Fibroblast of lung (primary cell): Measurements from ENCODE around the gene NUP43. TPM values are rescaled to one million over a fixed set of nuclear protein-coding genes. Genes with fewer than 3 reads are reported as not detected.
A peak's percentile ranks its signal among the peaks of the same experiment; 100 is the strongest.
"Not testable (repeated sequence)": the region's sequence is repeated elsewhere in the genome, so short reads cannot be mapped to it uniquely, and the experiment has no call there.

Source experiments
- DNase-seq, 2 donors: peaks; one replicate each; pipeline versions ENCODE4 v3.0.0 to v3.0.0-alpha.2; 2010; ENCODE audit warnings: low read depth in 2 of 2
- H2AFZ ChIP-seq: 2 replicates; pipeline ENCODE4 v1.5.1; 2012; ENCODE audit warnings: low read length, control low read depth, inconsistent platforms
- H3K27ac ChIP-seq: 2 replicates; pipeline ENCODE4 v1.5.1; 2011; ENCODE audit warnings: low read length, control low read depth; ENCODE audit not compliant: insufficient read depth
- H3K27me3 ChIP-seq: 2 replicates; pipeline ENCODE4 v1.5.1; 2011; ENCODE audit warnings: mild to moderate bottlenecking, low read length; ENCODE audit not compliant: control insufficient read depth, insufficient read depth
- H3K36me3 ChIP-seq: 2 replicates; pipeline ENCODE4 v1.5.1; 2011; ENCODE audit warnings: low read length; ENCODE audit not compliant: control insufficient read depth, insufficient read depth
- H3K4me1 ChIP-seq: 2 replicates; pipeline ENCODE4 v1.5.1; 2011; ENCODE audit warnings: low read length; ENCODE audit not compliant: control insufficient read depth, insufficient read depth; ENCODE audit errors: extremely low read depth
- H3K4me2 ChIP-seq: 2 replicates; pipeline ENCODE4 v1.5.1; 2011; ENCODE audit warnings: low read length, control low read depth; ENCODE audit not compliant: insufficient read depth; ENCODE audit errors: extremely low read depth
- H3K4me3 ChIP-seq, 4 experiments: fragments of 200-600 bp in 1 of 4; sonication (generic) in 1 of 4; replicated peaks in 1 of 4; 2 replicates each; pipeline ENCODE4 v1.5.1; 2011 to 2016; ENCODE audit warnings: low read length in 4 of 4, low read depth in 3 of 4, mild to moderate bottlenecking in 3 of 4, control low read depth in 2 of 4, inconsistent platforms in 1 of 4, mixed read lengths in 1 of 4; ENCODE audit not compliant: insufficient read depth in 1 of 4; ENCODE audit errors: control extremely low read depth in 1 of 4
- H3K79me2 ChIP-seq: 2 replicates; pipeline ENCODE4 v1.5.1; 2012; ENCODE audit warnings: mild to moderate bottlenecking, low read length, inconsistent platforms; ENCODE audit not compliant: control insufficient read depth, insufficient read depth
- H3K9ac ChIP-seq: 2 replicates; pipeline ENCODE4 v1.5.1; 2011; ENCODE audit warnings: mild to moderate bottlenecking, low read length, control low read depth; ENCODE audit not compliant: insufficient read depth
- H3K9me3 ChIP-seq: 2 replicates; pipeline ENCODE4 v1.5.1; 2012; ENCODE audit warnings: low read depth, low read length; ENCODE audit not compliant: control insufficient read depth, insufficient read depth
- H4K20me1 ChIP-seq: 2 replicates; pipeline ENCODE4 v1.5.1; 2011; ENCODE audit warnings: low read length; ENCODE audit not compliant: control insufficient read depth, insufficient read depth; ENCODE audit errors: extremely low read depth
- CTCF ChIP-seq, 2 donors: IDR thresholded peaks in 1 of 2; conservative IDR thresholded peaks in 1 of 2; 1 replicate in 1 of 2; 2 replicates in 1 of 2; pipeline ENCODE4 v1.5.1; 2011 to 2012; ENCODE audit warnings: low read length in 2 of 2, control low read depth in 1 of 2, inconsistent platforms in 1 of 2, low read depth in 1 of 2, mild to moderate bottlenecking in 1 of 2
- EZH2 ChIP-seq: IDR thresholded peaks from 2 replicates; pipeline ENCODE4 v1.5.1; 2012; ENCODE audit warnings: low read length, control low read depth, mild to moderate bottlenecking; ENCODE audit errors: missing control alignments
- polyA plus RNA-seq, 2 donors: library from polyadenylated mRNA; depleted of rRNA in 1 of 2; stranded (reverse) in 1 of 2; unstranded in 1 of 2; fragments of >200 nt; gene quantifications; 2 replicates each; pipeline ENCODE4 v1.2.1, GENCODE V29; 2011 to 2012; ENCODE audit warnings: missing spikeins in 1 of 2
- total RNA-seq: library from RNA; depleted of rRNA; stranded (reverse); fragments of >200 nt; gene quantifications from 2 replicates; pipeline ENCODE4 v1.2.1, GENCODE V29; 2014

Gene NUP43
- total and polyA plus RNA-seq, 2 donors (not counting 1 experiment from before 2014, with no cell fraction given): 16.0 to 26.0 TPM

- TF ChIP-seq CTCF (conservative IDR thresholded peaks at IDR 0.05 in 1 of 2, IDR thresholded peaks at IDR 0.05 in 1 of 2; ENCODE audit: low read depth in 1 of 2, low read length in 2 of 2) (no peak), EZH2 (no peak)
- no peaks in the 10 kb centered on the region for H3K9me3 ChIP-seq
- H4K20me1 ChIP-seq: no peaks in the 10 kb centered on the region
These were observed 3.8 kb upstream of the NUP43 start for GRCh38 chr6:149750136-149750609.

GRCh38 chr6:149749594-149750135 is 3.3 kb upstream of the NUP43 start, which contains the start of gene PCMT1:
TSS of gene PCMT1 (plus strand) at chr6:149749741. CDS start at chr6:149749902, 161 bp downstream.
- Histone ChIP-seq H4K20me1 (no peaks in the 10 kb centered on the region), H3K36me3 (no peaks in the 10 kb centered on the region), H3K4me1 (peaks cover 3% of the 10 kb centered on the region), H3K79me2 (peaks cover 66% of the 10 kb centered on the region), H2AFZ (peak within 1 kb of the TSS; percentile 92), H3K4me3 (peak within 1 kb of the TSS; percentile 81 to 98 (median 96)), H3K27me3 (no peaks in the 10 kb centered on the region), H3K4me2 (peak within 1 kb of the TSS; percentile 75), H3K9ac (peak within 1 kb of the TSS; percentile 83), H3K9me3 (no peaks in the 10 kb centered on the region), H3K27ac (peak within 1 kb of the TSS; percentile 88)
- TF ChIP-seq EZH2 (no peak), CTCF (conservative IDR thresholded peaks at IDR 0.05 in 1 of 2, IDR thresholded peaks at IDR 0.05 in 1 of 2; ENCODE audit: low read depth in 1 of 2, low read length in 2 of 2) (no peak)
- peak; percentile 89 to 91 for DNase-seq

More at GRCh38 chr6:149750136-149750609, 3.8 kb upstream of the NUP43 start:
- Histone ChIP-seq H3K4me3 (peak overlapping the region; percentile 81 to 98 (median 96)), H3K79me2 (peaks cover 67% of the 10 kb centered on the region), H3K27me3 (no peaks in the 10 kb centered on the region), H3K27ac (peak overlapping the region; percentile 88), H3K36me3 (no peaks in the 10 kb centered on the region), H2AFZ (peak overlapping the region; percentile 92), H3K9ac (peak overlapping the region; percentile 83), H3K4me2 (peak overlapping the region; percentile 75), H3K4me1 (peaks cover 3% of the 10 kb centered on the region)
- DNase-seq: peak; percentile 34 to 65

GRCh38 chr6:149749082-149749593 is 2.8 kb upstream of the NUP43 start:
- Histone ChIP-seq H3K9ac (peak overlapping the region; percentile 83), H3K27ac (peak overlapping the region; percentile 88), H3K4me2 (peak overlapping the region; percentile 44), H3K4me3 (peak overlapping the region in 3 of 4 experiments; percentile 33 to 98 (median 97)), H3K79me2 (peaks cover 60% of the 10 kb centered on the region)
- not testable (repeated sequence) for H3K4me1 ChIP-seq, H3K9me3 ChIP-seq, DNase-seq, H2AFZ ChIP-seq, H4K20me1 ChIP-seq, H3K27me3 ChIP-seq, H3K36me3 ChIP-seq

GRCh38 chr6:149745252-149745651 is 1.1 kb downstream of the NUP43 start:
- H3K27me3 ChIP-seq, H3K9ac ChIP-seq, H3K27ac ChIP-seq, H3K36me3 ChIP-seq, H2AFZ ChIP-seq, H4K20me1 ChIP-seq, DNase-seq, H3K9me3 ChIP-seq, H3K4me1 ChIP-seq: not testable (repeated sequence)
- peak overlapping the region in 3 of 4 experiments; percentile 71 to 98 (median 88) for H3K4me3 ChIP-seq
- peaks cover 22% of the 10 kb centered on the region for H3K79me2 ChIP-seq
- H3K4me2 ChIP-seq: peak overlapping the region; percentile 20
